Measurements from ENCODE around the gene FAM184A.
"Not testable (repeated sequence)": the region's sequence is repeated elsewhere in the genome, so short reads cannot be mapped to it uniquely, and the experiment has no call there.

Gene FAM184A

GRCh38 chr6:119078376-119079282 lies at the start of gene FAM184A:
FAM184A (minus strand) TSS chr6:119078664; CDS start chr6:119078299, 365 bp downstream.
- DNase-seq, result peak; percentile 84

GRCh38 chr6:119127627-119128026 lies 49.2 kb upstream of the FAM184A start:
- DNase-seq, result no peak

- no peak for DNase-seq
Observed at GRCh38 chr6:119126826-119127225, 48.4 kb upstream of the FAM184A start.

- DNase-seq, result no peak
Observed at GRCh38 chr6:119126140-119126539, 47.7 kb upstream of the FAM184A start.

GRCh38 chr6:119125576-119125975 lies 47.1 kb upstream of the FAM184A start:
- no peak for DNase-seq

GRCh38 chr6:119124079-119124824 lies 45.8 kb upstream of the FAM184A start:
- DNase-seq, result no peak

- no peak for DNase-seq
Observed at GRCh38 chr6:119122336-119122735, 43.9 kb upstream of the FAM184A start.

- DNase-seq, result no peak
Observed at GRCh38 chr6:119121367-119121766, 42.9 kb upstream of the FAM184A start.

- no peak for DNase-seq
Observed at GRCh38 chr6:119119989-119120388, 41.5 kb upstream of the FAM184A start.

- DNase-seq, result not testable (repeated sequence)
Observed at GRCh38 chr6:119119062-119119461, 40.6 kb upstream of the FAM184A start.

- no peak for DNase-seq
Observed at GRCh38 chr6:119116712-119117281, 38.3 kb upstream of the FAM184A start.

- no peak for DNase-seq
Observed at GRCh38 chr6:119113961-119114360, 35.5 kb upstream of the FAM184A start.

- DNase-seq, result no peak
Observed at GRCh38 chr6:119112812-119113530, 34.5 kb upstream of the FAM184A start.

GRCh38 chr6:119110601-119111548 lies 32.4 kb upstream of the FAM184A start:
- DNase-seq, result peak; percentile 59

GRCh38 chr6:119109654-119110325 lies 31.3 kb upstream of the FAM184A start:
- DNase-seq, result no peak

GRCh38 chr6:119108076-119108475 lies 29.6 kb upstream of the FAM184A start:
- no peak for DNase-seq

GRCh38 chr6:119105282-119105681 lies 26.8 kb upstream of the FAM184A start:
- DNase-seq, result no peak

- DNase-seq, result no peak
Observed at GRCh38 chr6:119102901-119103300, 24.4 kb upstream of the FAM184A start.

GRCh38 chr6:119100115-119100514 lies 21.7 kb upstream of the FAM184A start:
- no peak for DNase-seq

GRCh38 chr6:119097815-119098361 lies 19.4 kb upstream of the FAM184A start:
- DNase-seq, result not testable (repeated sequence)

Measured in islet precursor cell (in vitro differentiated cells).